Dermis blood vessel endothelial cell (primary cell): ENCODE results near the gene ZNF469. TPM values are rescaled to one million over a fixed set of nuclear protein-coding genes. Genes with fewer than 3 reads are reported as not detected.
A peak's percentile ranks its signal among the peaks of the same experiment; 100 is the strongest.
"Not testable (repeated sequence)": the region's sequence is repeated elsewhere in the genome, so short reads cannot be mapped to it uniquely, and the experiment has no call there.

Experiments used
- DNase-seq: peaks from one replicate; pipeline ENCODE4 v3.0.0; 2010
- total RNA-seq: library from RNA; depleted of rRNA; stranded (reverse); fragments of >200 nt; gene quantifications from 2 replicates; pipeline ENCODE4 v1.2.3, GENCODE V29; 2014

ZNF469 gene
- total RNA-seq, 1 donor from 2014 or later, result 1.0 TPM

- peak; percentile 14 for DNase-seq
These were observed 23.8 kb upstream of the ZNF469 start for GRCh38 chr16:88359008-88359407.

- DNase-seq, result not testable (repeated sequence)
These were observed 22.4 kb upstream of the ZNF469 start for GRCh38 chr16:88360401-88360800.

- no peak for DNase-seq
These were observed 21.8 kb upstream of the ZNF469 start for GRCh38 chr16:88360999-88361398.

- DNase-seq, result no peak
These were observed 21.0 kb upstream of the ZNF469 start for GRCh38 chr16:88361775-88362174.

- no peak for DNase-seq
These were observed 19.4 kb upstream of the ZNF469 start for GRCh38 chr16:88363239-88363891.

- DNase-seq, result no peak
These were observed 17.4 kb upstream of the ZNF469 start for GRCh38 chr16:88365244-88365865.

- DNase-seq, result no peak
These were observed 16.6 kb upstream of the ZNF469 start for GRCh38 chr16:88366032-88366703.

GRCh38 chr16:88366704-88367047 lies 16.1 kb upstream of the ZNF469 start:
- DNase-seq, result no peak

- DNase-seq, result no peak
These were observed 15.2 kb upstream of the ZNF469 start for GRCh38 chr16:88367560-88367959.

- DNase-seq, result no peak
These were observed 14.7 kb upstream of the ZNF469 start for GRCh38 chr16:88368036-88368435.

- no peak for DNase-seq
These were observed 13.8 kb upstream of the ZNF469 start for GRCh38 chr16:88368994-88369393.

GRCh38 chr16:88369447-88370008 lies 13.2 kb upstream of the ZNF469 start:
- no peak for DNase-seq

- DNase-seq, result no peak
These were observed 12.4 kb upstream of the ZNF469 start for GRCh38 chr16:88370365-88370764.

- DNase-seq, result no peak
These were observed 10.2 kb upstream of the ZNF469 start for GRCh38 chr16:88372522-88372921.

- DNase-seq, result no peak
These were observed 9.5 kb upstream of the ZNF469 start for GRCh38 chr16:88373211-88373610.

- no peak for DNase-seq
These were observed 8.7 kb upstream of the ZNF469 start for GRCh38 chr16:88373927-88374492.

GRCh38 chr16:88374736-88375135 lies 8.0 kb upstream of the ZNF469 start:
- no peak for DNase-seq

- no peak for DNase-seq
These were observed 7.4 kb upstream of the ZNF469 start for GRCh38 chr16:88375236-88375975.

- DNase-seq, result no peak
These were observed 6.5 kb upstream of the ZNF469 start for GRCh38 chr16:88375996-88376834.

GRCh38 chr16:88376835-88377726 lies 5.7 kb upstream of the ZNF469 start:
- no peak for DNase-seq

- DNase-seq, result no peak
These were observed 4.8 kb upstream of the ZNF469 start for GRCh38 chr16:88377961-88378360.
